NCI-H1694 (cell line): ENCODE results near the gene CBX2.

Experiments used
- DNase-seq: peaks from one replicate; lab custom pipeline; 2025; lab: John Stamatoyannopoulos, UW

CBX2 gene

GRCh38 chr17:79812353-79813258, 34.7 kb downstream of the CBX2 start:
- DNase-seq, result no peak

GRCh38 chr17:79813297-79814126, 35.6 kb downstream of the CBX2 start:
- peak; percentile 28 for DNase-seq

GRCh38 chr17:79814127-79814973, 36.4 kb downstream of the CBX2 start:
- no peak for DNase-seq

GRCh38 chr17:79814974-79815835, 37.3 kb downstream of the CBX2 start:
- DNase-seq, result no peak

- DNase-seq, result no peak
These were observed 38.0 kb downstream of the CBX2 start for GRCh38 chr17:79815836-79816461.

GRCh38 chr17:79818026-79818758, 40.2 kb downstream of the CBX2 start:
- DNase-seq, result no peak

GRCh38 chr17:79819085-79819484, 41.1 kb downstream of the CBX2 start:
- no peak for DNase-seq

- no peak for DNase-seq
These were observed 41.8 kb downstream of the CBX2 start for GRCh38 chr17:79819534-79820276.

GRCh38 chr17:79820959-79821330, 43.0 kb downstream of the CBX2 start:
- DNase-seq, result no peak

GRCh38 chr17:79821331-79822095, 43.6 kb downstream of the CBX2 start:
- DNase-seq, result no peak

GRCh38 chr17:79822583-79823124, 44.7 kb downstream of the CBX2 start:
- DNase-seq, result no peak

GRCh38 chr17:79824234-79824633, 46.3 kb downstream of the CBX2 start:
- no peak for DNase-seq

GRCh38 chr17:79824893-79825579, 47.1 kb downstream of the CBX2 start:
- DNase-seq, result no peak

GRCh38 chr17:79825580-79825921, 47.6 kb downstream of the CBX2 start:
- no peak for DNase-seq

- DNase-seq, result no peak
These were observed 48.3 kb downstream of the CBX2 start for GRCh38 chr17:79826204-79826680.

- no peak for DNase-seq
These were observed 49.1 kb downstream of the CBX2 start for GRCh38 chr17:79826841-79827578.

- no peak for DNase-seq
These were observed 51.1 kb downstream of the CBX2 start for GRCh38 chr17:79829004-79829403.
